GM23338 (cell line): ENCODE data around the gene POLR3G. TPM values are rescaled to one million over a fixed set of nuclear protein-coding genes. Genes with fewer than 3 reads are reported as not detected.

Source experiments
- ATAC-seq: fragments of 200-7000 bp; cut with Tn5 transposase; 3 replicates; pipeline ENCODE4 v1.9.1; 2020
- DNase-seq: peaks from one replicate; pipeline ENCODE4 v3.0.0-alpha.2; 2015; ENCODE audit warnings: low spot score
- H2AFZ ChIP-seq: fragments of 200-600 bp; sonication (generic); 2 replicates; pipeline ENCODE4 v1.8.0; 2016; ENCODE audit warnings: antibody characterized with exemption, mild to moderate bottlenecking, moderate library complexity
- H3F3A ChIP-seq: fragments of 200-600 bp; sonication (generic); replicated peaks from 2 replicates; pipeline ENCODE4 v1.8.0; 2017; ENCODE audit warnings: antibody characterized with exemption, mixed run types, low read depth
- H3K27ac ChIP-seq: fragments of 200-600 bp; sonication (generic); 2 replicates; pipeline ENCODE4 v1.6.1; 2016; ENCODE audit warnings: low read depth
- H3K27me3 ChIP-seq: fragments of 200-600 bp; sonication (generic); 2 replicates; pipeline ENCODE4 v1.8.0; 2016; ENCODE audit warnings: mild to moderate bottlenecking, mixed run types, moderate library complexity; ENCODE audit not compliant: insufficient read depth
- H3K36me3 ChIP-seq: fragments of 200-600 bp; sonication (generic); 2 replicates; pipeline ENCODE4 v1.8.0; 2016; ENCODE audit warnings: mild to moderate bottlenecking; ENCODE audit not compliant: insufficient read depth
- H3K4me1 ChIP-seq: fragments of 200-600 bp; sonication (generic); 2 replicates; pipeline ENCODE4 v1.8.0; 2016; ENCODE audit warnings: mild to moderate bottlenecking, moderate library complexity; ENCODE audit not compliant: insufficient read depth
- H3K4me2 ChIP-seq: fragments of 200-600 bp; sonication (generic); 2 replicates; pipeline ENCODE4 v1.7.1; 2017; ENCODE audit warnings: mixed run types
- H3K4me3 ChIP-seq: fragments of 200-600 bp; sonication (generic); 2 replicates; pipeline ENCODE4 v1.6.1; 2016; ENCODE audit warnings: mixed run types
- H3K79me2 ChIP-seq: fragments of 200-600 bp; sonication (generic); replicated peaks from 2 replicates; pipeline ENCODE4 v1.8.0; 2017; ENCODE audit warnings: mild to moderate bottlenecking; ENCODE audit not compliant: insufficient read depth
- H3K9me2 ChIP-seq: fragments of 200-600 bp; sonication (generic); 2 replicates; pipeline ENCODE4 v1.8.0; 2017; ENCODE audit not compliant: insufficient read depth
- H4K20me1 ChIP-seq: fragments of 200-600 bp; sonication (generic); replicated peaks from 2 replicates; pipeline ENCODE4 v1.8.0; 2017; ENCODE audit warnings: mild to moderate bottlenecking; ENCODE audit not compliant: insufficient read depth
- H3K27ac Mint-ChIP-seq: 2 replicates; pipeline ENCODE4 v1.8.0; 2020; ENCODE audit warnings: inconsistent platforms, mild to moderate bottlenecking, moderate library complexity, mixed read lengths
- H3K27me3 Mint-ChIP-seq: 3 replicates; pipeline ENCODE4 v1.8.0; 2022; ENCODE audit warnings: low read depth, mild to moderate bottlenecking, moderate library complexity, mixed read lengths, inconsistent platforms; ENCODE audit not compliant: insufficient read depth, poor library complexity
- H3K36me3 Mint-ChIP-seq: 3 replicates; pipeline ENCODE4 v1.8.0; 2021; ENCODE audit warnings: low read depth, mild to moderate bottlenecking, inconsistent platforms, moderate library complexity, mixed read lengths
- H3K4me1 Mint-ChIP-seq: 3 replicates; pipeline ENCODE4 v1.8.0; 2020; ENCODE audit warnings: mild to moderate bottlenecking, inconsistent platforms, mixed read lengths
- H3K4me3 Mint-ChIP-seq: 3 replicates; pipeline ENCODE4 v1.8.0; 2021; ENCODE audit warnings: moderate library complexity, mild to moderate bottlenecking, inconsistent platforms, mixed read lengths
- H3K9me3 Mint-ChIP-seq: 3 replicates; pipeline ENCODE4 v1.8.0; 2020; ENCODE audit warnings: moderate library complexity, mild to moderate bottlenecking, inconsistent platforms, mixed read lengths
- CREB1 ChIP-seq: fragments of 250-450 bp; sonication (Bioruptor Pico); IDR thresholded peaks from 2 replicates; pipeline ENCODE4 v1.5.0; 2020; ENCODE audit warnings: low read depth, mild to moderate bottlenecking, moderate library complexity
- CTCF ChIP-seq, 2 experiments: fragments of 200-600 bp in 1 of 2; sonication (generic) in 1 of 2; conservative IDR thresholded peaks; 2 replicates each; pipeline versions ENCODE4 v1.5.1 to v1.6.1; 2016 to 2017; ENCODE audit warnings: antibody characterized with exemption in 2 of 2, low read depth in 2 of 2, mild to moderate bottlenecking in 2 of 2, moderate library complexity in 1 of 2
- ETS1 ChIP-seq: IDR thresholded peaks from 2 replicates; pipeline ENCODE4 v1.6.1; 2016; ENCODE audit warnings: antibody characterized with exemption
- EZH2 ChIP-seq: fragments of 200-600 bp; sonication (generic); IDR thresholded peaks from one replicate; pipeline ENCODE4 v1.8.0; 2017; ENCODE audit warnings: antibody characterized with exemption, mild to moderate bottlenecking, low read depth; ENCODE audit not compliant: unreplicated experiment
- EZH2phosphoT487 ChIP-seq: fragments of 200-600 bp; sonication (generic); IDR thresholded peaks from one replicate; pipeline ENCODE4 v1.8.1; 2018; ENCODE audit warnings: antibody characterized with exemption; ENCODE audit not compliant: unreplicated experiment
- JUNB ChIP-seq: IDR thresholded peaks from one replicate; pipeline ENCODE4 v1.6.1; 2016; ENCODE audit warnings: antibody characterized with exemption; ENCODE audit not compliant: unreplicated experiment
- NANOG ChIP-seq: IDR thresholded peaks from 2 replicates; pipeline ENCODE4 v1.6.1; 2016; ENCODE audit warnings: antibody characterized with exemption, borderline replicate concordance
- POLR2AphosphoS5 ChIP-seq: IDR thresholded peaks from 2 replicates; pipeline ENCODE4 v1.6.1; 2016; ENCODE audit warnings: antibody characterized with exemption, low read depth
- REST ChIP-seq: IDR thresholded peaks from one replicate; pipeline ENCODE4 v1.6.1; 2018; ENCODE audit warnings: antibody characterized with exemption; ENCODE audit not compliant: unreplicated experiment
- STAT1 ChIP-seq: IDR thresholded peaks from one replicate; pipeline ENCODE4 v1.6.1; 2016; ENCODE audit warnings: antibody characterized with exemption; ENCODE audit not compliant: unreplicated experiment
- ZNF114 ChIP-seq: fragments of 250-450 bp; sonication (Bioruptor Pico); IDR thresholded peaks from 2 replicates; pipeline ENCODE4 v1.5.0; 2020; ENCODE audit warnings: mild to moderate bottlenecking, moderate library complexity
- ZNF331 ChIP-seq: fragments of 250-450 bp; sonication (Bioruptor Pico); IDR thresholded peaks from 2 replicates; pipeline ENCODE4 v1.5.0; 2020; ENCODE audit warnings: low read depth, mild to moderate bottlenecking, moderate library complexity
- ZNF462 ChIP-seq: fragments of 250-450 bp; sonication (Bioruptor Pico); IDR thresholded peaks from 2 replicates; pipeline ENCODE4 v1.5.0; 2020; ENCODE audit warnings: mild to moderate bottlenecking, moderate library complexity
- polyA plus RNA-seq: library from polyadenylated mRNA; unstranded; fragments of >200 nt; fragmentation: Nextera tagmentation; extraction: Ambion mirVana; gene quantifications from 2 replicates; pipeline ENCODE4 v1.2.1, GENCODE V29; 2016
- total RNA-seq: library from RNA; depleted of rRNA; stranded (reverse); fragments of >200 nt; shearing (Covaris generic); gene quantifications from 2 replicates; pipeline ENCODE4 v1.2.3, GENCODE V29; 2014

The POLR3G gene
- total and polyA plus RNA-seq, 2 experiments from 2014 or later: 147 to 376 TPM

- H3K4me3 Mint-ChIP-seq: peak overlapping the region; percentile 97
- Histone ChIP-seq H4K20me1 (no peaks in the 10 kb centered on the region), H3K4me2 (peak overlapping the region; percentile 83), H3K9me2 (no peaks in the 10 kb centered on the region), H3K36me3 (no peaks in the 10 kb centered on the region; the same call in 1 of the 2 replicates), H3K4me1 (peaks cover 25% of the 10 kb centered on the region), H3K27ac (peak overlapping the region; percentile 90), H2AFZ (peak overlapping the region; percentile 99), H3K27me3 (no peaks in the 10 kb centered on the region), H3K79me2 (peaks cover 34% of the 10 kb centered on the region), H3K4me3 (peak overlapping the region; percentile 91), H3F3A (no peaks in the 10 kb centered on the region)
- TF ChIP-seq STAT1 (no peak), EZH2 (no peak), ETS1 (0 out of 2 replicates have a peak, but pooled peaks have one; percentile 8), NANOG (no peak), REST (no peak), EZH2phosphoT487 (no peak), CREB1 (CRISPR knock-in tag) (peak; percentile 30; the same call in 1 of the 2 replicates), ZNF331 (no peak), POLR2AphosphoS5 (no peak), ZNF462 (CRISPR knock-in tag) (no peak), CTCF (conservative IDR thresholded peaks at IDR 0.05; ENCODE audit: low read depth in 2 of 2) (peak; percentile 79 to 87), ZNF114 (CRISPR knock-in tag) (no peak), JUNB (no peak)
- ATAC-seq (peak; percentile 75), DNase-seq (peak; percentile 88)
- peaks cover 2% of the 10 kb centered on the region for H3K27me3 Mint-ChIP-seq
- H3K36me3 Mint-ChIP-seq: peaks cover 2% of the 10 kb centered on the region
- no peaks in the 10 kb centered on the region; the same call in 2 of the 3 replicates for H3K9me3 Mint-ChIP-seq
- H3K4me1 Mint-ChIP-seq: peaks cover 29% of the 10 kb centered on the region
- peak overlapping the region; percentile 97 for H3K27ac Mint-ChIP-seq
These were observed 55.4 kb downstream of the POLR3G start for GRCh38 chr5:90529939-90530677.
